A673 (cell line): ENCODE data around the gene ANKRD18B. TPM values are rescaled to one million over a fixed set of nuclear protein-coding genes. Genes with fewer than 3 reads are reported as not detected.
"Not testable (repeated sequence)": the region's sequence is repeated elsewhere in the genome, so short reads cannot be mapped to it uniquely, and the experiment has no call there.

Experiments
- BruUV-seq: library from RNA; stranded (reverse); fragments of 400-500 nt; replicated peaks from 2 replicates; lab custom pipeline; 2021; lab: Mats Ljungman, UMichigan
- CTCF ChIA-PET: fragments of 300-600 bp; sonication (Branson Sonifier 250); formaldehyde crosslinking; loops from one replicate; lab custom pipeline; 2022; ENCODE audit warnings: antibody characterized with exemption; lab: Charles Lee
- POLR2A ChIA-PET: fragments of 300-600 bp; sonication (Branson Sonifier 250); formaldehyde crosslinking; loops from one replicate; lab custom pipeline; 2022; ENCODE audit warnings: antibody characterized with exemption; ENCODE audit not compliant: low non-redundant PET; lab: Charles Lee
- DNase-seq: peaks from one replicate; pipeline ENCODE4 v3.0.0-alpha.2; 2015; ENCODE audit warnings: low spot score
- H3K27ac ChIP-seq: fragments of 200-600 bp; sonication (generic); 2 replicates; pipeline ENCODE4 v1.5.1; 2016; ENCODE audit warnings: mixed run types, low read depth, mild to moderate bottlenecking, mixed read lengths, antibody characterized with exemption, low read length; ENCODE audit not compliant: poor library complexity, severe bottlenecking
- H3K27me3 ChIP-seq: fragments of 200-600 bp; sonication (generic); replicated peaks from 2 replicates; pipeline ENCODE4 v1.6.1; 2017; ENCODE audit warnings: mixed run types, low read depth, mild to moderate bottlenecking, mixed read lengths, antibody characterized with exemption, low read length; ENCODE audit not compliant: insufficient read depth, poor library complexity
- H3K36me3 ChIP-seq: fragments of 200-600 bp; sonication (generic); 2 replicates; pipeline ENCODE4 v1.6.1; 2016; ENCODE audit warnings: mixed run types, mild to moderate bottlenecking, mixed read lengths, antibody characterized with exemption, low read length; ENCODE audit not compliant: insufficient read depth, poor library complexity, severe bottlenecking
- H3K4me1 ChIP-seq: fragments of 200-600 bp; sonication (generic); 2 replicates; pipeline ENCODE4 v1.6.1; 2017; ENCODE audit warnings: mixed run types, mild to moderate bottlenecking, mixed read lengths, antibody characterized with exemption, low read length; ENCODE audit not compliant: insufficient read depth, poor library complexity, severe bottlenecking
- H3K4me3 ChIP-seq: fragments of 200-600 bp; sonication (generic); 2 replicates; pipeline ENCODE4 v1.5.1; 2016; ENCODE audit warnings: low read depth, mixed run types, mild to moderate bottlenecking, mixed read lengths, low read length; ENCODE audit not compliant: poor library complexity, severe bottlenecking
- H3K9me3 ChIP-seq: fragments of 200-600 bp; sonication (generic); 2 replicates; pipeline ENCODE4 v1.6.1; 2016; ENCODE audit warnings: mixed run types, low read depth, mild to moderate bottlenecking, mixed read lengths, antibody characterized with exemption, low read length; ENCODE audit not compliant: poor library complexity, severe bottlenecking
- EZH2 ChIP-seq: fragments of 200-600 bp; sonication (generic); IDR thresholded peaks from 2 replicates; pipeline ENCODE4 v1.6.1; 2017; ENCODE audit warnings: borderline replicate concordance, low read depth, mild to moderate bottlenecking, mixed read lengths, antibody characterized with exemption, low read length; ENCODE audit not compliant: poor library complexity, severe bottlenecking
- intact Hi-C: fragments of 100-400 bp; cut with micrococcal nuclease; formaldehyde crosslinking; loops from one replicate; pipeline ENCODE4 v1.10.0; 2022; ENCODE audit not compliant: unreplicated experiment
- total RNA-seq: library from RNA; stranded (reverse); gene quantifications from 2 replicates; pipeline ENCODE4 v1.2.3, GENCODE V29; 2021
- TF ChIP-seq, protein P1 (sequence below): fragments of 300-800, 200-600 bp; sonication (generic); conservative IDR thresholded peaks from 2 replicates; pipeline ENCODE4 v1.5.1; 2017; ENCODE audit warnings: low read depth, mild to moderate bottlenecking, antibody characterized with exemption, low read length, moderate library complexity, mixed read lengths

The ANKRD18B gene
- total RNA-seq, 1 experiment from 2014 or later: not detected

DNA sequence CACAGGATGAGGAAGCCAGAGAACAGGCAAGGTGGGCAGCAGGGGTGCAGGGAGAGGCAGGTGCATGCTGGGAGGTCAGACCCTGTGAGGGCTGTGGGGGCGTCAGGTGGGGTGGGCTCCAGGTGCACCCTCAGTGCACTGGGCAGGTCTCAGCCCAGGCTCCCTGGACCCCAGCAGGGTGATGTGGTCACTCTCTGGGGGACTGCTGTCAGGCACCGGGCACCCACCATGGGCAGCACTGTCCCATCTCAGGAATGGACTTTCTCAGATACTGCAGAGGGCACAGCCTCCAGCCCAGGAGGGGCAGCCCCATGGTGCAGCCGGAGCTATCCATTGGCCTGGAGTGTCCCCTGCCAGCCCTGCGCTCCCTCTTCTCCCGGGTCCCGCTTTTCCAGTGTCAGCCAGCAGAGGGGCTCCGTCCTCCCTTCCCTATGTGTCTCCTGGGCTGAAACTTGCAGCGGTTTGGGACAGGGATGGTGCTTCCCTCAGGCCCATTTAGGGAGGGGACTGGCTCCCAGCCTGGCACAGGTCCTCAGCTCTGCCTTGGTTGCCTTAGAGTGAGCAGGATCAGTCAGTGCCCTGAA is 74.8 kb downstream of the ANKRD18B start:
- H3K36me3 ChIP-seq, BruUV-seq, H3K4me3 ChIP-seq, CTCF ChIA-PET, DNase-seq, H3K9me3 ChIP-seq, H3K27me3 ChIP-seq, intact Hi-C loops, H3K27ac ChIP-seq, POLR2A ChIA-PET, H3K4me1 ChIP-seq: not testable (repeated sequence)

GRCh38 chr9:33600911-33601310 is 76.9 kb downstream of the ANKRD18B start:
- H3K4me1 ChIP-seq, H3K27ac ChIP-seq, DNase-seq, POLR2A ChIA-PET, H3K27me3 ChIP-seq, BruUV-seq, H3K36me3 ChIP-seq, H3K4me3 ChIP-seq, CTCF ChIA-PET, intact Hi-C loops, H3K9me3 ChIP-seq: not testable (repeated sequence)

- TF ChIP-seq, protein P1, sequence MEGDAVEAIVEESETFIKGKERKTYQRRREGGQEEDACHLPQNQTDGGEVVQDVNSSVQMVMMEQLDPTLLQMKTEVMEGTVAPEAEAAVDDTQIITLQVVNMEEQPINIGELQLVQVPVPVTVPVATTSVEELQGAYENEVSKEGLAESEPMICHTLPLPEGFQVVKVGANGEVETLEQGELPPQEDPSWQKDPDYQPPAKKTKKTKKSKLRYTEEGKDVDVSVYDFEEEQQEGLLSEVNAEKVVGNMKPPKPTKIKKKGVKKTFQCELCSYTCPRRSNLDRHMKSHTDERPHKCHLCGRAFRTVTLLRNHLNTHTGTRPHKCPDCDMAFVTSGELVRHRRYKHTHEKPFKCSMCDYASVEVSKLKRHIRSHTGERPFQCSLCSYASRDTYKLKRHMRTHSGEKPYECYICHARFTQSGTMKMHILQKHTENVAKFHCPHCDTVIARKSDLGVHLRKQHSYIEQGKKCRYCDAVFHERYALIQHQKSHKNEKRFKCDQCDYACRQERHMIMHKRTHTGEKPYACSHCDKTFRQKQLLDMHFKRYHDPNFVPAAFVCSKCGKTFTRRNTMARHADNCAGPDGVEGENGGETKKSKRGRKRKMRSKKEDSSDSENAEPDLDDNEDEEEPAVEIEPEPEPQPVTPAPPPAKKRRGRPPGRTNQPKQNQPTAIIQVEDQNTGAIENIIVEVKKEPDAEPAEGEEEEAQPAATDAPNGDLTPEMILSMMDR: peak; percentile 25; the same call in 1 of the 2 replicates
- H3K27me3 ChIP-seq, intact Hi-C loops, H3K27ac ChIP-seq, H3K9me3 ChIP-seq, POLR2A ChIA-PET, DNase-seq, H3K4me3 ChIP-seq, H3K4me1 ChIP-seq, H3K36me3 ChIP-seq, CTCF ChIA-PET, BruUV-seq: not testable (repeated sequence)
Observed at GRCh38 chr9:33604249-33604648, 80.2 kb downstream of the ANKRD18B start.

GRCh38 chr9:33604936-33605335 is 80.9 kb downstream of the ANKRD18B start:
- H3K27me3 ChIP-seq, POLR2A ChIA-PET, H3K9me3 ChIP-seq, intact Hi-C loops, H3K4me3 ChIP-seq, H3K4me1 ChIP-seq, H3K27ac ChIP-seq, BruUV-seq, CTCF ChIA-PET, H3K36me3 ChIP-seq, DNase-seq: not testable (repeated sequence)

GRCh38 chr9:33611358-33611757 is 87.3 kb downstream of the ANKRD18B start:
- no peak overlapping the region for H3K4me3 ChIP-seq
- CTCF ChIA-PET: no interaction called here
- no peak for TF ChIP-seq EZH2
- TF ChIP-seq, protein P1: no peak
- no peaks in the 10 kb centered on the region for H3K4me1 ChIP-seq
- no peaks in the 10 kb centered on the region for H3K36me3 ChIP-seq
- intact Hi-C loops: no loop called here
- H3K27me3 ChIP-seq: peaks cover 24% of the 10 kb centered on the region
- BruUV-seq: no TSS peak
- H3K9me3 ChIP-seq: no peaks in the 10 kb centered on the region
- DNase-seq: no peak
- no peak overlapping the region for H3K27ac ChIP-seq
- POLR2A ChIA-PET: no interaction called here

GRCh38 chr9:33612410-33612809 is 88.4 kb downstream of the ANKRD18B start:
- intact Hi-C loops, H3K36me3 ChIP-seq, BruUV-seq, H3K27ac ChIP-seq, CTCF ChIA-PET, H3K4me1 ChIP-seq, H3K9me3 ChIP-seq, POLR2A ChIA-PET, DNase-seq, H3K4me3 ChIP-seq: not testable (repeated sequence)
- H3K27me3 ChIP-seq: peaks cover 24% of the 10 kb centered on the region
